Fibroblast of skin of scalp (primary cell): ENCODE measurements around the gene XG.
A peak's percentile ranks its signal among the peaks of the same experiment; 100 is the strongest.
"Not testable (repeated sequence)": the region's sequence is repeated elsewhere in the genome, so short reads cannot be mapped to it uniquely, and the experiment has no call there.

ENCODE experiments used
- DNase-seq: peaks from one replicate; pipeline ENCODE4 v3.0.0-alpha.2; 2013

The XG gene

GRCh38 chrX:2735270-2735669 lies 16.6 kb upstream of the XG start:
- no peak for DNase-seq

DNA sequence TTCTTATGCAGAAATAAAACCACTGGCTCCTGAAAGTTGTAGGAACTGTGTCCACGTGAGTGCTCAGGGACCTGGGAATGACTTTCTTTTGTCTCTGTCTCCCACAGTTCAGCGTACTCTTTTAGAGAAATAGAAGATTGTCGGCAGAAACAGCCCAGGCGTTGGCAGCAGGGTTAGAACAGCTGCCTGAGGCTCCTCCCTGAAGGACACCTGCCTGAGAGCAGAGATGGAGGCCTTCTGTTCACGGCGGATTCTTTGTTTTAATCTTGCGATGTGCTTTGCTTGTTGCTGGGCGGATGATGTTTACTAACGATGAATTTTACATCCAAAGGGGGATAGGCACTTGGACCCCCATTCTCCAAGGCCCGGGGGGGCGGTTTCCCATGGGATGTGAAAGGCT lies 11.2 kb upstream of the XG start:
- no peak for DNase-seq

- DNase-seq, result no peak
Observed at GRCh38 chrX:2741386-2741785, 10.5 kb upstream of the XG start.

GRCh38 chrX:2746250-2746649 lies 5.6 kb upstream of the XG start:
- DNase-seq, result not testable (repeated sequence)

DNA sequence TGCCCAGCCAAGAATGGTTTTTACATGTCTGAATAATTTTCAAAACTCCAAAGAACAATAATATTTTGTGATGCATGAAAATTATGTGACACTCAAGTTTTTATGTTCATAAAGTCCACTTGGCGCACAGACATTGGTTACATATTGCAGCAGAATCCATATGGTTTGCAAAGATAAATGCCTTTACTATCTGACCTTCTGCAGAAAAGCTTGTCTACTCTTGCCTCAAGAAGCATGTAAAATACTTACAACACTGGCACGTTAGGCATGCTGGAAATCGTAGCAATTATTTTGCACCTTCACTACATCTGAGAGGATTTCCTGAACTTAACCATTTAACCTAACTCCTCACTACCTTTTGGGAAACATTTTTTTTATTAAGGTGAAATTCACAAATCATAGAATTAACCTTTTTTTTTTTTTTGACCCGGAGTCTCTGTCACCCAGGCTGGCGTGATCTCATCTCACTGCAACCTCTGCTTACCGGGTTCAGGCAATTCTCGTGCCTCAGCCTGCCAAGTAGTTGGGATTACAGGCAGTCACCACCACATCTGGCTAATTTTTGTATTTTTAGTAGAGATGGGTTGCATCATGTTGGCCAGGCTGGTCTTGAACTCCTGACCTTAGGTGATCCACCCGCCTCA lies 3.5 kb upstream of the XG start:
- no peak for DNase-seq

- no peak for DNase-seq
Observed at GRCh38 chrX:2748815-2749188, 3.0 kb upstream of the XG start.

DNA sequence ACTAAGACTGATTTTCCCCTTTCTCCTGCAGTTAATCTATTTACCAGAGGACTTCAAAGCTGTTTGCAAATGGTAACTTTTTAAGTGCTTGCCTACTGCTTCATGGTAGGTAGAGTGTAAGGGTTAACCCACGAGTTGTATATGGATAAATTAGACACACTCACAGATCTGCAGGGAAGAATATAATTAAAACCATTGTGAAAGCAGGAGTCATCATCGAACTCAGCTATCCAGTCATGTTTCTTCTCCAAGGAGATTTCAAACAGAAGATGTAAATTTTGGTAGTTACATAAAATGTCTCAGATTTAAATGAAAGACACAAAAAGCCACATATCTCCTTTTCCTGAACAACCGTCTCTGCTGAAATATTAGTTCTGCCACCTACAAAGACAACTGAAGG lies 549 bp upstream of the XG start:
- no peak for DNase-seq

GRCh38 chrX:2752441-2752840 lies 601 bp downstream of the XG start:
- DNase-seq, result peak; percentile 63

GRCh38 chrX:2755163-2755715 lies 3.4 kb downstream of the XG start:
- not testable (repeated sequence) for DNase-seq

DNA sequence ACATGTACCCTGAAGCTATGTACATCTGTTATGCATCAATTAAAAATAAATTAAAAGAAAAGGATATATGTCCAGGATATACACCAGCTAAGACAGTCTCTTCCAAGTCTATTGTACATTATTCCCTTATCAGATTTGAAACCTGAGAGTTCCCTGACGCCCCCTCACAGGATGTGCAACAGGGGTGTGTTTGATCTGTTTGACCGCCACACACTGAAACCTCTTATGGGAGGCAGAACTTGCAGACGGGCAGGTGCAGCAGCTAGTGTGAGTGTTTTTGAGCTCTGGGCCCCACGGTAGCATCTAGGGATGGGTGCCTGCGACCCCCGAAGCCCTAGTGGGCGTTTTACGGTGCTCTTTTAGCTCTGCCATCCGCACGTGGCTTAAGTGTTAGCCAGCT lies 4.7 kb downstream of the XG start:
- DNase-seq, result no peak

DNA sequence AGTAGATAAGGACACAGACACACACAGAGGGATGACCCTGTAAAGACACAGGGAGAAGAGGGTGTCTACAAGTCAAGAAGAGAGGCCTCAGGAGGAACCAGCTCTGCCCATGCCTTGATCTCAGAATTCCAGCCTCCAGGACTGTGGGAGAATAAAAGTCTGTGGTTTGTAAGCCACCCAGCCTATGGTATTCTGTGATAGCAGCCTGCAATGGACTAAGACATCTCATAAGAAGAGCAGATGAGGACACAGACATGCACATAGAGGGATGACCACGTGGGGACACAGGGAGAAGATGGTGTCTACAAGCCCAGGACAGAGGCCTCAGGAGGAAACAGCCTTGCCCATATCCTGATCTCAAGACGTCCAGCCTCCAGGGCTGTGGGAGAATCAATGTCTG lies 9.4 kb downstream of the XG start:
- DNase-seq, result no peak

- DNase-seq, result not testable (repeated sequence)
Observed at GRCh38 chrX:2762671-2763070, 10.8 kb downstream of the XG start.

DNA sequence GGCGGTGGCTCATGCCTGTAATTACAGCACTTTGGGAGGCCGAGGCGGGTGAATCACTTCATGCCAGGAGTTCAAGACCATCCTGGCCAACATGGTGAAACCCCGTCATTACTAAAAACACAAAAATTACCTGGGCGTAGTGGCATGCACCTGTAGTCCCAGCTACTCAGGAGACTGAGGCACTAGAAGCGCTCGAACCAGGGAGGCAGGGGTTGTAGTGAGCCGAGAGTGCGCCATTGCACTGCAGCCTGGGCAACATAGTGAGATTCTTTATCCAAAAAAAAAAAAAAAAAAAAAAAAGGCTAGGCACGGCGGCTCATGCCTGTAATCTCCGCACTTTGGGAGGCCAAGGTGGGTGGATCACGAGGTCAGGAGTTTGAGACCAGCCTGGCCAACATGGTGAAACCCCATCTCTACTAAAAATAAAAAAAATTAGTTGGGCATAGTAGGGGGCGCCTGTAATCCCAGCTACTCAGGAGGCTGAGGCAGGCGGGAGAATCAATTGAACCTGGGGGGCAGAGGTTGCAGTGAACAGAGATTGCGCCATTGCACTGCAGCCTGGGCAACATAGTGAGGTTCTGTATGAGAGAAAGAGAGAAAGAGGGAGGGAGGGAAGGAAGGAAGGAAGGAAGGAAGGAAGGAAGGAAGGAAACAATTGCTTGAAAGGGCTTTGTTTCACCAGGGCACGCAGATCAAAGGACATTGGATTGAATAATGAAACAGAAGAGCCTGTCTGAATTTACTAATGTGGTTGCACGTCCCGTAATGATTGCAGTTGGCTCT lies 13.1 kb downstream of the XG start:
- DNase-seq, result not testable (repeated sequence)

GRCh38 chrX:2765549-2765830 lies 13.7 kb downstream of the XG start:
- DNase-seq, result no peak

GRCh38 chrX:2766906-2767305 lies 15.1 kb downstream of the XG start:
- DNase-seq, result peak; percentile 61

DNA sequence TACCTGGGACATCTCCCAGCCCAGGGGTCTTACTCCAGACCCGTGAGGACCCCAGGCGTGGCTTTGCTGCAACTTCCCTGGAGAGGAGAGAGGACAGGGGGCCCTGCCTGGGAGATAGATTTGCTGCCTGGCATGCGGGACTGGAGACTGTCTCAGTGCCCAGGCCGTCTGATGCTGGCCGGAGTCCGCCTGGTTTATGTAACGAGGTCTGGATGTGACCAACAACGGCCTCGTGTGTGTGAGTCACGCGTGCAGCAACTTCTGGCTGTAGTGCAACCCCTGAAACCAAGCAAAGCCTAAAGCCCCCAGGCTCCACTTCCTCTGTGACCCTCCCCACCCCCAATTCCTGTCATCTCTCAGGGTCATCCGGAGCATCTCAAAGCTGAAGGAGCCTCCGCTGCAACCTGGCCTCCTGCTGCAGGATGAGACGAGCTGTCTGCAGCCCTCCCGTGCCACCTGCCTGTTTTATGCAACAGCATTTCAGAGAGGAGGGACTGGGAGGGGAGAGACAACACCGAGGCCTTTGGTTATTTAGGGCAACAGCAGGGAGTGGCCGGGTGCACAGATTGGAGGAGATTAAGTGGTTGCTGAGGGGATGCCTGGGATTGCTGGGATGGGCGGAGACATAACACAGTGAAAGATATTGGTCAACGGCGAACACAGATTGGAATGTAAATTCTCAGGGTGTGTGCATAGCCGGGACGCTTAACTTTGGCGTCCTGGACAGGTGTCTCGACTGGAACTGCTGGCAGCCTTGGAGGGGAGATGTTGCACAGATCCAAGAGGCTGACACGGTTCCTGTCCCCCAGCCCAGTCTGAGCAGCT lies 16.0 kb downstream of the XG start:
- DNase-seq, result no peak

DNA sequence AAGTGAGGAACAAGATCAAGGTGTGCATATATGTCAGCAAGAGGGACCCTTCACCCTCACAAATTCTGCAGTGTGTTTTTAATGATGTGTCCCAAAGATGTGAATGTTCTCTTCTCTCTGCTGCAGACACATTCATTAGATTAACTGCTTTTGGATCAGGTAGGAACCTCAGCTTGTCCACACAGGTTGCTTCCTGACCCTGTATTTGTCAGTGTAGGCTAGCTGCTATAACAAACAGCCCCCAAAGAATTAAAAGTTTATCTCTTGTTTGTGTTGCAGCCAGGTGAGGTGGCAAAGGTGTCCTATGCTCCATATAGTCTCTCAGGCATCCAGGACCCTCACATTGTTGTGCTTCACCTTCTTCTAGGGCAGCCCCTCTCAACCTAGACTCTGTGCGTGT lies 17.8 kb downstream of the XG start:
- no peak for DNase-seq

DNA sequence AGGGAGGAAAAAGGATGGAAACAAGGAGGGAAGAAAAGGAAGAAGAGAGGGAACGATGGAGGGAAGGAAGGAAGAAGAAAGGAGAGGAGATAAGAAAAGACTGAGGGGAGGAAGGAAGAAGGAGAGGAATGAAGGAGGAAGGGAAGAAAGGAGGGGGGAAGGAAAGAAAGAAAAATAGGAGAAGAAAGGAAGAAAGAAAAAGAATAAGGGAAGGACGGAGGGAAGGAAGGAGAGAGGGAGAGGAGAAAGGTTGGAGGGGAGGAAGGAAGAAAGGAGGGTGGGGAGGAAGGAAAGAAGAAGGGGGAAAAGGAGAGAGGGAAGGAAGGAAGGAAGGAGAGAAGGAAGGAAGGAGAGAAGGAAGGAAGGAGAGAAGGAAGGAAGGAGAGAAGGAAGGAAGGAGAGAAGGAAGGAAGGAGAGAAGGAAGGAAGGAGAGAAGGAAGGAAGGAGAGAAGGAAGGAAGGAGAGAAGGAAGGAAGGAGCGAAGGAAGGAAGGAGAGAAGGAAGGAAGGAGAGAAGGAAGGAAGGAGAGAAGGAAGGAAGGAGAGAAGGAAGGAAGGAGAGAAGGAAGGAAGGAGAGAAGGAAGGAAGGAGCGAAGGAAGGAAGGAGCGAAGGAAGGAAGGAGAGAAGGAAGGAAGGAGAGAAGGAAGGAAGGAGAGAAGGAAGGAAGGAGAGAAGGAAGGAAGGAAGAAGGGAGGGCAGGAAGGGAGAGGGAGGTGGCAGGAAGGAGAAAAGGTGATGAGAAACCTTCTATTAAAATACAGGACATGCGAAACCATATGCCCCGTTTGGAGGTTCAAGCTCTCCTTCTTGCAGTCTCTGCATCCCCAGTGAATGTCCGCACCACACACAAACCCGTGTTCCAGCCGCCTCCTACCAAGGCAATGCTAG lies 21.6 kb downstream of the XG start:
- not testable (repeated sequence) for DNase-seq

- no peak for DNase-seq
Observed at GRCh38 chrX:2774057-2774456, 22.2 kb downstream of the XG start.

- DNase-seq, result no peak
Observed at GRCh38 chrX:2774776-2775175, 22.9 kb downstream of the XG start.

- not testable (repeated sequence) for DNase-seq
Observed at GRCh38 chrX:2780472-2781225, 28.8 kb downstream of the XG start.

DNA sequence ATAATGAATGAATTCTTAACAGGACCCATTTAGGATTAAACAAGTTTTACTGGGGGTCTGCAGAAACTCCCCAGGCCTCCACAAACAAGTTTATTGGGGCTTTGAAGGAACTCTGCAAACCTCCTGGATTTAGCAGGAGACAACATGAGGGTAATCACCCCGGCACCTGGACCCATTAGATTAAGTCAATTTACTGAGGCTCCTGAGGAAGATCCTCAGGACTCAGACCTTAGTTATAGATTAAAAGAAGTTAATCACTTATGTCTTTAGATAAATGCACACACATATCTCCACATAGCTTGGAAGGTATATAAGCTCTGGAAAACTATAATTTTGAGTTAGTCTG lies 29.4 kb downstream of the XG start:
- DNase-seq, result no peak
